GM19397 (cell line): ENCODE results near the gene CAPN8.

Source experiments
- ATAC-seq: cut with Tn5 transposase; IDR thresholded peaks from one replicate; pipeline ENCODE4 v1.9.1; 2021; ENCODE audit warnings: mild to moderate bottlenecking, moderate library complexity; ENCODE audit not compliant: unreplicated experiment

The CAPN8 gene

GRCh38 chr1:223657978-223658377, 7.5 kb downstream of the CAPN8 start:
- no peak for ATAC-seq

GRCh38 chr1:223654083-223654482, 11.4 kb downstream of the CAPN8 start:
- no peak for ATAC-seq

- ATAC-seq, result no peak
These were observed 12.1 kb downstream of the CAPN8 start for GRCh38 chr1:223653431-223653830.

- ATAC-seq, result no peak
These were observed 12.5 kb downstream of the CAPN8 start for GRCh38 chr1:223653015-223653414.

GRCh38 chr1:223652436-223652941, 13.0 kb downstream of the CAPN8 start:
- ATAC-seq, result no peak

- no peak for ATAC-seq
These were observed 14.1 kb downstream of the CAPN8 start for GRCh38 chr1:223651291-223651991.

GRCh38 chr1:223650465-223650864, 15.0 kb downstream of the CAPN8 start:
- no peak for ATAC-seq

GRCh38 chr1:223649222-223649621, 16.3 kb downstream of the CAPN8 start:
- ATAC-seq, result no peak

- no peak for ATAC-seq
These were observed 18.3 kb downstream of the CAPN8 start for GRCh38 chr1:223647249-223647648.

- no peak for ATAC-seq
These were observed 19.6 kb downstream of the CAPN8 start for GRCh38 chr1:223645903-223646302.

GRCh38 chr1:223642237-223642636, 23.3 kb downstream of the CAPN8 start:
- no peak for ATAC-seq

- ATAC-seq, result no peak
These were observed 23.9 kb downstream of the CAPN8 start for GRCh38 chr1:223641523-223642039.

- ATAC-seq, result no peak
These were observed 26.2 kb downstream of the CAPN8 start for GRCh38 chr1:223639331-223639749.

- ATAC-seq, result no peak
These were observed 30.3 kb downstream of the CAPN8 start for GRCh38 chr1:223635236-223635635.

- no peak for ATAC-seq
These were observed 31.1 kb downstream of the CAPN8 start for GRCh38 chr1:223634423-223634822.

GRCh38 chr1:223631956-223632355, 33.5 kb downstream of the CAPN8 start:
- no peak for ATAC-seq

- no peak for ATAC-seq
These were observed 34.0 kb downstream of the CAPN8 start for GRCh38 chr1:223631473-223631872.

- no peak for ATAC-seq
These were observed 36.4 kb downstream of the CAPN8 start for GRCh38 chr1:223629126-223629457.

GRCh38 chr1:223628233-223629125, 37.0 kb downstream of the CAPN8 start:
- ATAC-seq, result no peak

- ATAC-seq, result no peak
These were observed 43.2 kb downstream of the CAPN8 start for GRCh38 chr1:223622132-223622842.

GRCh38 chr1:223621312-223621734, 44.2 kb downstream of the CAPN8 start:
- no peak for ATAC-seq
